Ascending aorta (tissue), 2 donors: ENCODE data around the gene AMZ2. TPM values are rescaled to one million over a fixed set of nuclear protein-coding genes. Genes with fewer than 3 reads are reported as not detected.

Experiments used
- DNase-seq, 2 donors: peaks; one replicate each; pipeline ENCODE4 v3.0.0-alpha.2; 2019; ENCODE audit warnings: low spot score in 2 of 2
- H3K27ac ChIP-seq, 2 donors: fragments of 200-600 bp; sonication (generic); one replicate each; pipeline ENCODE4 v1.5.1; 2016 to 2017; ENCODE audit warnings: mild to moderate bottlenecking in 1 of 2
- H3K27me3 ChIP-seq: fragments of 200-600 bp; sonication (generic); one replicate; pipeline ENCODE4 v1.5.1; 2017
- H3K36me3 ChIP-seq, 2 donors: fragments of 200-600 bp; sonication (generic); one replicate each; pipeline ENCODE4 v1.5.1; 2016
- H3K4me1 ChIP-seq, 2 donors: fragments of 200-600 bp; sonication (generic); one replicate each; pipeline ENCODE4 v1.5.1; 2016 to 2017; ENCODE audit warnings: mild to moderate bottlenecking in 1 of 2
- H3K4me3 ChIP-seq, 2 donors: fragments of 200-600 bp; sonication (generic); one replicate each; pipeline ENCODE4 v1.5.1; 2016 to 2017; ENCODE audit warnings: mild to moderate bottlenecking in 1 of 2
- H3K9me3 ChIP-seq, 2 donors: fragments of 200-600 bp; sonication (generic); one replicate each; pipeline ENCODE4 v1.5.1; 2016
- intact Hi-C: fragments of 100-400 bp; cut with DNase I; formaldehyde crosslinking; loops from one replicate; pipeline ENCODE4 v1.15.1; 2023
- total RNA-seq: library from RNA; depleted of rRNA; stranded (reverse); fragments of >200 nt; gene quantifications from one replicate; pipeline ENCODE4 v1.1.0, GENCODE V29; 2016
- TF ChIP-seq, protein P1 (sequence below), 3 experiments: fragments of 200-600 bp in 2 of 3; fragments of 450-650 bp in 1 of 3; sonication (generic) in 2 of 3; IDR thresholded peaks; one replicate each; pipeline ENCODE4 v1.5.1; 2016 to 2019; ENCODE audit warnings: antibody characterized with exemption in 3 of 3, mild to moderate bottlenecking in 1 of 3, moderate library complexity in 1 of 3

AMZ2 gene
- total RNA-seq, 1 donor from 2014 or later = 41.6 TPM

- Histone ChIP-seq H3K27me3 (no peaks in the 10 kb centered on the region), H3K4me1 (peaks cover 7 to 9% of the 10 kb centered on the region in 2 donors), H3K27ac (no peak overlapping the region), H3K4me3 (peak overlapping the region in 1 of 2 donors; percentile 74), H3K9me3 (no peaks in the 10 kb centered on the region), H3K36me3 (no peaks in the 10 kb centered on the region)
- TF ChIP-seq, protein P1, sequence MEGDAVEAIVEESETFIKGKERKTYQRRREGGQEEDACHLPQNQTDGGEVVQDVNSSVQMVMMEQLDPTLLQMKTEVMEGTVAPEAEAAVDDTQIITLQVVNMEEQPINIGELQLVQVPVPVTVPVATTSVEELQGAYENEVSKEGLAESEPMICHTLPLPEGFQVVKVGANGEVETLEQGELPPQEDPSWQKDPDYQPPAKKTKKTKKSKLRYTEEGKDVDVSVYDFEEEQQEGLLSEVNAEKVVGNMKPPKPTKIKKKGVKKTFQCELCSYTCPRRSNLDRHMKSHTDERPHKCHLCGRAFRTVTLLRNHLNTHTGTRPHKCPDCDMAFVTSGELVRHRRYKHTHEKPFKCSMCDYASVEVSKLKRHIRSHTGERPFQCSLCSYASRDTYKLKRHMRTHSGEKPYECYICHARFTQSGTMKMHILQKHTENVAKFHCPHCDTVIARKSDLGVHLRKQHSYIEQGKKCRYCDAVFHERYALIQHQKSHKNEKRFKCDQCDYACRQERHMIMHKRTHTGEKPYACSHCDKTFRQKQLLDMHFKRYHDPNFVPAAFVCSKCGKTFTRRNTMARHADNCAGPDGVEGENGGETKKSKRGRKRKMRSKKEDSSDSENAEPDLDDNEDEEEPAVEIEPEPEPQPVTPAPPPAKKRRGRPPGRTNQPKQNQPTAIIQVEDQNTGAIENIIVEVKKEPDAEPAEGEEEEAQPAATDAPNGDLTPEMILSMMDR (IDR thresholded peaks at IDR 0.05) = no peak
- intact Hi-C loops = no loop called here
- peak in 1 of 2 donors; percentile 46 for DNase-seq
Observed at GRCh38 chr17:68289936-68290267, 42.1 kb downstream of the AMZ2 start.

DNA sequence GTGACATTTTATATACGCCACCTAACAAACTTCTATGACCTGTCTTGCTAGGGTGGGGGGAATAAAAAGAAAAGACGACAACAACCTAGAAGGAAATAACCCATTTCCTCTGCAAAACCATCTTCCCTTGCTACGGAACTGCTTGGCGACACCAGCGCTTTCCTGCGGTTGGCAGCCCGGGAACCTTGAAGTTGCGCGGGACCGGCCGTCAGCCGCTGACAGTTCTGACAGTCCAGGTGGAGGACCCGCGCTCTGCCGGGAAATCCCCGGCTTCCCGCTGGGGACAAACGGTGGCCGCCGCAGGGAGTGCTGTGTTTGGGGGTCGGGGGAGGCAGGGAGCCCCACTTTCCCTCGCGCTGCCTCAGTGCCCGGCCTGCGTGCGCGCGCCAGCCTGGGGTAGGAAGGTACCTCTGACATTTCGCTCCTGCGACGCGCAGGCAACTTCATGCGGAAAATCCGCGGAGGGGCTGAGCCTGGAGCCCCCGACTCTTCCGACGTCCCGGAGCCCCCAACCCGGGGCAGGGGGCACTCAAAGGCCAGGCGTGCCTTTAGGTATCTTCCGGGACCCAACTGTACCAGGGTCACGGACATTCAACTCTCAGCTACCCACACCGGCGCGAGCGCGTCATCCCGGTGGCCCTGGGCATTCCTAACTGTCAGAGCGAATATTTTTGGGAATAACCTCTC is 42.6 kb downstream of the AMZ2 start:
- H3K27me3 ChIP-seq = no peaks in the 10 kb centered on the region
- intact Hi-C loops = no loop called here
- peaks cover 7 to 9% of the 10 kb centered on the region in 2 donors for H3K4me1 ChIP-seq
- H3K4me3 ChIP-seq = peak overlapping the region; percentile 74 to 82
- no peaks in the 10 kb centered on the region for H3K36me3 ChIP-seq
- TF ChIP-seq, protein P1 (IDR thresholded peaks at IDR 0.05) = no peak
- no peak overlapping the region for H3K27ac ChIP-seq
- H3K9me3 ChIP-seq = no peaks in the 10 kb centered on the region
- DNase-seq = peak in 1 of 2 donors; percentile 59

GRCh38 chr17:68290955-68291835 is 43.4 kb downstream of the AMZ2 start, which contains the start of the genes ARSG and SLC16A6:
ARSG (plus strand) TSS chr17:68291495; CDS start chr17:68307494, 15,999 bp downstream.
SLC16A6 (minus strand) TSS chr17:68291127; CDS start chr17:68278320, 12,807 bp downstream.
- DNase-seq = peak in 1 of 2 donors; percentile 70

GRCh38 chr17:68291836-68292688 is 44.2 kb downstream of the AMZ2 start:
- peaks cover 7 to 9% of the 10 kb centered on the region in 2 donors for H3K4me1 ChIP-seq
- intact Hi-C loops = no loop called here
- peak; percentile 37 to 87 for DNase-seq
- H3K36me3 ChIP-seq = no peaks in the 10 kb centered on the region
- TF ChIP-seq, protein P1 (IDR thresholded peaks at IDR 0.05) = no peak
- no peaks in the 10 kb centered on the region for H3K27me3 ChIP-seq
- peak overlapping the region in 1 of 2 donors; percentile 52 for H3K27ac ChIP-seq
- H3K4me3 ChIP-seq = peak overlapping the region; percentile 74 to 82
- H3K9me3 ChIP-seq = no peaks in the 10 kb centered on the region

More at GRCh38 chr17:68290955-68291835, 43.4 kb downstream of the AMZ2 start, which contains the start of the genes ARSG and SLC16A6:
- no peaks in the 10 kb centered on the region for H3K36me3 ChIP-seq
- TF ChIP-seq, protein P1 (IDR thresholded peaks at IDR 0.05) = no peak
- peaks cover 7 to 9% of the 10 kb centered on the region in 2 donors for H3K4me1 ChIP-seq
- intact Hi-C loops = no loop called here
- peak within 1 kb of the TSS; percentile 74 to 82 for H3K4me3 ChIP-seq
- H3K27ac ChIP-seq = peak within 1 kb of the TSS in 1 of 2 donors; percentile 52
- no peaks in the 10 kb centered on the region for H3K27me3 ChIP-seq
- no peaks in the 10 kb centered on the region for H3K9me3 ChIP-seq

DNA sequence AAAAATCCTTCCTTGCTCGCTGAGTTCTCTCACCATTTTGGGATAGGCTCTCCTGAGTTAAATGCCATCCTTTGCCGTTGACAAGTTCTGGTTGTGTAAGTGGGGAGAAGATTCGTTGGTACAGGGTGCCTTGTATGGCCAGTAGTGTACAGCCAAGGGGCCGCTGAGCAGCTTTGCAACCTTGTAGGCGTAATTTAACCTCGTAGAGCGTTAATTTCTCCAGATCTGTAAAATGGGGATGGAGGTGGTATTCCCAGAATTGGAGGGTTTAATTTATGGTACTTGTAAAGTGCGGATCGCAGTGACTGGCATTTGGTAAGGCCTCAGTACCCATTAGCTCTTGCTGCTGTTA is 44.8 kb downstream of the AMZ2 start:
- intact Hi-C loops = no loop called here
- Histone ChIP-seq H3K4me3 (peak overlapping the region; percentile 74 to 82), H3K27me3 (no peaks in the 10 kb centered on the region), H3K36me3 (no peaks in the 10 kb centered on the region), H3K9me3 (no peaks in the 10 kb centered on the region), H3K4me1 (peaks cover 7 to 9% of the 10 kb centered on the region in 2 donors), H3K27ac (no peak overlapping the region)
- no peak for DNase-seq
- TF ChIP-seq, protein P1 (IDR thresholded peaks at IDR 0.05) = no peak
